ENCODE measurements around the gene CD99L2. TPM values are rescaled to one million over a fixed set of nuclear protein-coding genes. Genes with fewer than 3 reads are reported as not detected.

Gene CD99L2
- total RNA-seq, 1 donor from 2014 or later: 33.2 TPM

DNA sequence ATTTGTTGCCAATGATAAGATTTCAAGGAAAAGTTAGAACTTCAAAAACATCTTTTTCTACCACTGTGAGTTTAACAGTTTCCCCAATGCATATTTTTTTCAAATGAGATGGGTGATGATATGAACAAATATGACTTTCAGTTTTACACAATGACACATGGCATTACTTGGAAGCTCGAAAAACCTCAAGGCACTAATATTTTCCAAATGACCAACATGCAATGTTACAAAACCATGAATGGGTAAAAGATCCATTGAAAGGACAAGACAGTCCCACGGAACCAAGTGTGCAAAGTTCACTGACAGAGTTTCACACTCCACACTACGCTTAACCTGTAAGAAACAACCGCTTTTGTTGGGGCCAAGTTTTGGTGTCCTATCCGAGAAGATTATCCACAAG, 84.5 kb downstream of the CD99L2 start:
- Histone ChIP-seq H3K4me3 (no peak overlapping the region), H3K36me3 (no peaks in the 10 kb centered on the region), H3K4me1 (no peaks in the 10 kb centered on the region), H3K27me3 (ENCODE audit: low read depth) (no peaks in the 10 kb centered on the region), H3K27ac (no peak overlapping the region), H3K9me3 (no peaks in the 10 kb centered on the region)
- no peak for ATAC-seq
- no peak for DNase-seq
- intact Hi-C loops (cut with DNase I): no loop called here
- TF ChIP-seq, protein P1, sequence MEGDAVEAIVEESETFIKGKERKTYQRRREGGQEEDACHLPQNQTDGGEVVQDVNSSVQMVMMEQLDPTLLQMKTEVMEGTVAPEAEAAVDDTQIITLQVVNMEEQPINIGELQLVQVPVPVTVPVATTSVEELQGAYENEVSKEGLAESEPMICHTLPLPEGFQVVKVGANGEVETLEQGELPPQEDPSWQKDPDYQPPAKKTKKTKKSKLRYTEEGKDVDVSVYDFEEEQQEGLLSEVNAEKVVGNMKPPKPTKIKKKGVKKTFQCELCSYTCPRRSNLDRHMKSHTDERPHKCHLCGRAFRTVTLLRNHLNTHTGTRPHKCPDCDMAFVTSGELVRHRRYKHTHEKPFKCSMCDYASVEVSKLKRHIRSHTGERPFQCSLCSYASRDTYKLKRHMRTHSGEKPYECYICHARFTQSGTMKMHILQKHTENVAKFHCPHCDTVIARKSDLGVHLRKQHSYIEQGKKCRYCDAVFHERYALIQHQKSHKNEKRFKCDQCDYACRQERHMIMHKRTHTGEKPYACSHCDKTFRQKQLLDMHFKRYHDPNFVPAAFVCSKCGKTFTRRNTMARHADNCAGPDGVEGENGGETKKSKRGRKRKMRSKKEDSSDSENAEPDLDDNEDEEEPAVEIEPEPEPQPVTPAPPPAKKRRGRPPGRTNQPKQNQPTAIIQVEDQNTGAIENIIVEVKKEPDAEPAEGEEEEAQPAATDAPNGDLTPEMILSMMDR (IDR thresholded peaks at IDR 0.05): no peak

DNA sequence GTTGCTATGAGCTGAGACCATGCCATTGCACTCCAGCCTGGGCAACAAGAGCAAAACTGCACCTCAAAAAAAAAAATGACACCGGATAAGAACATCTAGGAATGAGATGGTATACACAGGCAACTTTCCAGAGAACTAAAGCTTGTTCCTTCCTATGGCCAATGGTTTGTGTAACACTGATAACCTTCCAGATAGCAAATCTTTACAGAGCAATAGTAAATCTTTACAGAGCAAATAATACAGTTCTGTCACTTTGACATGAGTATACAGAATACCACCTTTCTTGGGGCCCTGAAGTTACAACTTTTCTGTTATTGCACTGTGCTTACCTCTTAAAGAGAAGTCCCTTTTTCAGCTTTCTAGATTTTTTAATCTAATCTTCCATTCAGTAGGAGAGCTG, 91.6 kb downstream of the CD99L2 start:
- no peaks in the 10 kb centered on the region for H3K36me3 ChIP-seq
- H3K9me3 ChIP-seq: no peaks in the 10 kb centered on the region
- DNase-seq (no peak), ATAC-seq (no peak)
- no peak overlapping the region for H3K4me3 ChIP-seq
- intact Hi-C loops (cut with DNase I): no loop called here
- no peaks in the 10 kb centered on the region for H3K4me1 ChIP-seq
- no peaks in the 10 kb centered on the region for H3K27me3 ChIP-seq (ENCODE audit: low read depth)
- no peak overlapping the region for H3K27ac ChIP-seq
- TF ChIP-seq, protein P1 (IDR thresholded peaks at IDR 0.05): no peak

DNA sequence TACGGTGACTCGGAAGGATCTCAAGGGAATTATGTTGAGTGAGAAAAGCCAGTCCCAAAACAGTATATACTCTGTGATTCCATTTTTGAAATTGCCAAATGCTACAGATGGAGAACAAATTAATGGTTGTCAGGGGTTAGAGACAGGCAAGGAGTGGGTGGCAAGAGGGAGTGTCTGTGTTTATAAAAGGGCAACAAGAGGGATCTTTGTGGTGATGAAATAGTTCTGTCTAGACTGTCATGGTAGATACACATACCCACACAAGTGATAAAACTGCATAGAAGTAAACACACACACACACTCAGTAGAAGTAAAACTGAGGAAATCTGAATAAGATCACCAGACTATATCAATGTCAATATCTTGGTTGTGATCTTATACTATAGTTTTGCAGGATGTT, 92.7 kb downstream of the CD99L2 start:
- H3K36me3 ChIP-seq: no peaks in the 10 kb centered on the region
- intact Hi-C loops (cut with DNase I): no loop called here
- H3K27me3 ChIP-seq (ENCODE audit: low read depth): no peaks in the 10 kb centered on the region
- ATAC-seq (no peak), DNase-seq (no peak)
- no peak overlapping the region for H3K27ac ChIP-seq
- H3K9me3 ChIP-seq: no peaks in the 10 kb centered on the region
- TF ChIP-seq, protein P1 (IDR thresholded peaks at IDR 0.05): no peak
- no peak overlapping the region for H3K4me3 ChIP-seq
- H3K4me1 ChIP-seq: no peaks in the 10 kb centered on the region

DNA sequence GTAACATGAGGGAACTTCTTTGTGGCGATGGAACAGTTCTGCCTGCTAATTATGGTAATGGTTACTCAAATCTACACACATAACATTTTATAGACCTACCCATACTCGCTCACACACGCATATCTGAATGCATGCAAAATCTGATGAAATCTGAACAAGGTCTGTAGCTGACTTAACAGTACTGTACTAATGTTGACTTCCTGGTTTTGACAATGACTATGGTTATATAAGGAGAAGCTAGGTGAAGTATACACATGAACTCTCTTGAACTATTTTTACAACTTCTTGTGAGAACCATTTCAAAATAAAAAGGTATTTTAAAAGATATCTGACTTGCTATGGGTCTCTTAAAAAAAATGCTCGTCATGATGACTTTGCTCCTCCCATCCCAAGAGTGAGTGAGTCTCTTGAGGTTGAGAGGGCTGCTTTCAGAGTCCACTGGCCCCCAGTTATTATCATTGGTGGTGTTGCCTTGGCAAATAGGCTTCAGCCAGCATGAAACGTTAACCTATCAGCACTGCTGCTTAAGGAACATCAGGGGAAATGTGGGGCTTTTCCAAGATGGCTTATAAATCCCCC, 105.4 kb downstream of the CD99L2 start:
- intact Hi-C loops (cut with DNase I): no loop called here
- DNase-seq (no peak), ATAC-seq (peak; percentile 50 to 66)
- Histone ChIP-seq H3K27ac (no peak overlapping the region), H3K4me1 (no peaks in the 10 kb centered on the region), H3K36me3 (peaks cover 4% of the 10 kb centered on the region), H3K9me3 (no peaks in the 10 kb centered on the region), H3K27me3 (ENCODE audit: low read depth) (no peaks in the 10 kb centered on the region), H3K4me3 (no peak overlapping the region)
- TF ChIP-seq, protein P1 (IDR thresholded peaks at IDR 0.05): no peak

DNA sequence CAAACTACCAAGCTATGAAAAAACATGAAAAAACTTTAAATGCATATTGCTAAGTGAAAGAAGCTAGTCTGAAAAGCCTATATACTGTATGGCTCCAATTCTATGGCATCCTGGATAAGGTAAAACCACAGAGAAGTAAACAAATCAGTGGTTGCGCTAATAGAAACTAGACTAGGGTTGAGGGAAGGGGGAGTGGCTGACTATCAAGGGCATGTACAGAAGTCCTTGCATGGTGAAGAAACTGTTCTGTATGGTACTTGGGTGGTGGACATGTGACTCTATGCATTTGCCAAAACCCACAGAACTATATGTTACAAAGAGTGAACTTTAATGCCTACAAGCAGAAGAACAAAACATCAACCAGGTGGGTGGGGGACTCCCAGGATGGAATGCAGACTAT, 108.4 kb downstream of the CD99L2 start:
- peaks cover 4% of the 10 kb centered on the region for H3K36me3 ChIP-seq
- no peaks in the 10 kb centered on the region for H3K4me1 ChIP-seq
- H3K9me3 ChIP-seq: no peaks in the 10 kb centered on the region
- no peak overlapping the region for H3K27ac ChIP-seq
- DNase-seq (no peak), ATAC-seq (no peak)
- TF ChIP-seq, protein P1 (IDR thresholded peaks at IDR 0.05): no peak
- no peak overlapping the region for H3K4me3 ChIP-seq
- intact Hi-C loops (cut with DNase I): no loop called here
- no peaks in the 10 kb centered on the region for H3K27me3 ChIP-seq (ENCODE audit: low read depth)

Measured in lower lobe of right lung (tissue), 2 donors.